Central memory CD4-positive, alpha-beta T cell (primary cell): ENCODE data around the gene CD300H.

Experiments
- DNase-seq: peaks from one replicate; pipeline ENCODE4 v3.0.0; 2022
- total RNA-seq, 3 experiments: gene quantifications; one replicate each; lab custom pipeline; 2026; lab: John Stamatoyannopoulos, UW

CD300H gene
- total RNA-seq: 0 reads per million in 3 experiments

DNA sequence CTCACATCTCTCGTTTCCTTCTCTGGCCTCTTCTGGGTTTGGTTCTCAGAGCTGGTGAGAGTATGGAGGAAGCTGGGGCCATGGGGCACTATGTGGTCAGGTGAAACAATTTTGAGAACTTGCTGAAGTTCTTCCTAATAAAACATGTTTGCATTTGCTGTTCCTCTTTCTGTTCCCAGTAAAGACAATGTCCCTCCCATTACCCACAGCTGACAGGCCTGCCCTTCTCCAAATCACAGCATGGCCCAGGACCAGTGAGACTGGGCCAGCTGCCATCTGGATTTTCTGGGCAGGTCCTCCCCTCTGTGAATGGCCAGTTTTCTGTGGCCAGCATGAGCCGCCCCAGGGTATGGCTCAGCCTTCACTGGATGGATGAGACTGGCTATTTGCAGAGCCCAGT is at the start of gene CD300H:
CD300H (minus strand) TSS at position 113 of the 400 bp plus-strand sequence.
- no peak for DNase-seq

DNA sequence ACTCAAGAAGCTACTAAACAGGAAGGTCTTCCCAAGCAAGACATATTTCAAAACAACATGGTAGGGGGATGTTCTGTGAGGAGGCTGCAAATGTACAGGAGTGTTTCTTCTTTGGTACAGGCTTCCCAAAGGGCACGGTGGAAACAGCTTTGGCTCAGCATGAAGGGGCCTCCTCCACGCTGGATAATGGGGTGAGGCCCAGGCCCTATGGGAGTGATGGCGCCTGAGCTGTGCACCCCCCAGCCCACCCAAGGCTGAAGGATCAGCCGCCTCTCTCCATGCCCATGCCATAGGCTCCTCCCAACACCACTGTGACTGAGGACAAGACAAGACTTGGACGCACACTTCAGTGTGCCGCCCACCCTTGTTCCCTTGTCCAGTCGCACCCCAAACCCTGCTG is 49.4 kb upstream of the CD300H start:
- DNase-seq: no peak

DNA sequence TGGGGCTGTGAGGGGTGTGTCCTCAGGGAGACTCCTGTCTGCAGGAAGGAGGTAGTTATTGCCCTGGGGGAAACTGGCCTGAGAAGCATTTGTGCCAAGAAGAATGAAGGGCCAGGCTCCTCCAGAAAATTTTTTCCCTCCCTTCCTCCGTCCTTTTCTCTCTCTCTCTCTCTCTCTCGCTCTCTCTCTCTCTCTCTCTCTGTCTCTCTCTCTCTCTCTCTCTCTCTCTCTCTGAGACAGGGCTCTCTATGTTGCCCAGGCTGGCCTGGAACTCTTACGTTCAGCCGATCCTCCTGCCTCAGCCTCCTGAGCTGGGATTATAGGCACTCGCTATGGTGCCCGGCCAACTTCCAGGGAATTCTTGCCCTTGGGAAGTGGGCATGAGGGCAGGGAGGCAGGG is 44.7 kb upstream of the CD300H start:
- DNase-seq: no peak

DNA sequence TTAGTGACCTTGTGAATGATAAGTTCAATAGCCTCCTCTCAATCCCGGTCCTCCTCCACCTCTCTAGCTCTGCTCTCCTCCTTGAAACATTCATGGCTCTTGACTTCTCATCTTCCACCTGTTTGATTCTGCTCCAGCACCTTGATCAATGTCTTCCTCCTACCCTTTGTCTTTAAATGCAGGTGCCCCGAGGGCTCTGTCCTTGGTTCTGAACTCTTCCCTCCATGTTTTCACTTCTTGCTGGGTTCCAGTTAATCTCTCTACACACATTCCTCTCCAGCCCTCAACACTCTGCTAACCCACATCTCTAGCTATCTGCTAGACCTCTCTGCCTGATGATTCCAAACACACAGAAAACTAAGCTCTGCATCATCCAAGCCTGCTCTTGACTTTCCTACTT is 42.8 kb upstream of the CD300H start:
- DNase-seq: no peak

DNA sequence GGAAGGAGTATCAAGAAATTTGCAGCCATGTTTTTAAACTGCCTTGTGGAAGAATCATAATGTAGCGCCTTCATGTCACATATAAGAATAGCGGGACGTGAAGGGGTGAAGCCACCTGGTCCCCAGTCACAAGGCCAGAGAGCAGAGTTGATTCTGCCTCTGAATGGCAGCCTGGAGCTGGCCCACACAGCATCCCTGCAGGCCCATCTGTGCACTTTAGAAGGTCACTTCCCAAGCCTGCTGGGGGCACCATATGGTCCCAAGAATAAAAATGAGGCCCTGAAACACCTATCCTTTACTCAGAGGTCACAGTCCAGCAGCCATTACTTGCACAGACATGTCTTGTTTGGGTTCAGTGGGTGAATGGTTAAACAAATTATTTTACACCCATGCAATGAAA is 41.2 kb upstream of the CD300H start:
- no peak for DNase-seq

DNA sequence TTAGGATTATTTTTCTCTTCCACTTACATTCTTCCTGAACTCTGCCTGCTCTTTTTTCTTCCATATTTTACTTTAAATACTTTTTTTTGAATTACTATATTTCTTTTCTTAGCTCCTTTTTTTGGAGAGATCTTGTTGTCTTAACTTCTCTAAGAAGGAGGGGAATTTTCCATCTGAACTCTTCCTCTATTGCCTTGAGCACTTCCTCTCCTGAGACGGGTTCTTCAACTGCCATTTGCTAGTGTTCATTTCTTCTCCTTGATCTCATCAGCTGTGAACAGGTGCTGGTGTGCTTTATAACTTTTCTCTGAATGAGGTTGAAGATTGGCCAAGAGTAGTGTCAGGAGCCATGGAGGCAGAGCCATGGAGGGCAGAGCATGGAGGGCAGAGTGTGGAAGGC is 39.9 kb upstream of the CD300H start:
- DNase-seq: no peak

DNA sequence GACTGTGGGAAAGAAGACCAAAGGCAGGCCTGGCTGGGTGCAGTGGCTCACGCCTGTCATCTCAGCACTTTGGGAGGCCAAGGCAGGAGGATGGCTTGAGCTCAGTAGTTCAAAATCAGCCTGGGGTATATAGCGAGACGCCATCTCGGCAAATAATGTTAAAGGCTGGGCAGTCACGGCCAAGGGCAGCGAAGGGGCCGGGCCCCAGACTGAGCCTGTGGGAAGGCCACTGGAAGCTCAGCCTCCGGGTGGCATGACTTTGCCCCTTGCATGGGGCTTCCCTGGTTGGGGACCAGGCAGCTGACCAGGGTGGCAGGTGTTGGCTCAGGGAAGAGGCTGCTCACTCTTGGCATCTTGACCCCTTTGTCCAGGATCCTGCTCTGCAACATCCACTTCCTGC is 38.7 kb upstream of the CD300H start:
- no peak for DNase-seq

DNA sequence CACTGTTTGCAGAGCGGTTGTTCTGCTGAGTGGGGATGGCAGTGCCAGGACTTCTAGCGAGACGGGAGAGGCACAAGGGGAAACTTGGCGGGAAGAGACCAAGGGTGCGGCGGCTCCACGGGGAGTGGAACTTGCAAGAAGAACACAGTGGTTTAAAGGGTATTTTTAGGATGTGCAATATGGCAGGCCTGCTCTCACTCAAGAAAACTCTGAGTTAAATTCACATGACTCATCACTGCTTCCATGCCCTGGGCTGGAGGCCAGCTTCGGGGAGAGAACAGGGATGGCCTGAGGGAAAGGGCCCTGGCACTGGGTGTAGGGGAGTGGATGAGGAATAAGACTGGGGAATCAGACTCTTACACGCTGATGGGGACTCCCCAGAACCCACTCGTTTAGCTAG is 38.1 kb upstream of the CD300H start:
- no peak for DNase-seq

DNA sequence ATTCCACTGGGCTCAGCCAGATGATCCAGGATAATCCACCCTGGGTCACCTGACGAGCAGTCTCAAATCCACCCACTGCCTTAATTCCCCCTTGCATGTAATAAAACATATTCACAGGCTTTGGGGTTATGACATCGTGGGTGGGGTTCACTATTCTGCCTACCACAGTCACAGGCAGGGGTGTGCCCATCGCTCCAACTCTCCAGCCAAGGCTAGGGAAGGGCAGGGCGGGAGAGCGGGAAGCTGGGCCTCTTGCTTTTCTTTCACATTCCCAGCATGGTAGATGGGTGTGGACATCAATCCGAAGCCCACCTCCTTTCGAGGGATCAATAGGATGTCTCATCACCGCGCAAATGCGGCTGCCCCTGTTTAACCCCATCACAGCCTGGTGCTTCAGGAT is 37.5 kb upstream of the CD300H start:
- no peak for DNase-seq

DNA sequence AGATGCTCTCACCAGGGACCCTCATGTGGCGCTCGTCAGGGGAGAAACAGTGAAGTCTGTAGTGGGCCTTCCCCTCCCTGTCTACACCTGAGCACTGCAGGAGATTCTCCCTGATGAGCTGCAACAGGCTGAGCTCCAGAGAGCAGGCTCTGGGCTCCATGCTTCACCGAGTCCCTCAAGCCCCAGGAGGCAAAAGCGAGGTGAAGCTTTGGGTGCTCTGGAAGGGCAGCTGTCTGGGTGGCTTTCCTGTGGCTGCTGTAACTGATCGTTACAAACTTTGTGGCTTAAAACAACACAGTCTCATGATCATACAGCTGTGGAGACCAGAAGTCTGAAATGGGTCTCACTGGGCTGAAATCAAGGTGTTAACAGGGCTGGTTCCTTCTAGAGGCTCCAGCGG is 36.9 kb upstream of the CD300H start:
- DNase-seq: no peak

DNA sequence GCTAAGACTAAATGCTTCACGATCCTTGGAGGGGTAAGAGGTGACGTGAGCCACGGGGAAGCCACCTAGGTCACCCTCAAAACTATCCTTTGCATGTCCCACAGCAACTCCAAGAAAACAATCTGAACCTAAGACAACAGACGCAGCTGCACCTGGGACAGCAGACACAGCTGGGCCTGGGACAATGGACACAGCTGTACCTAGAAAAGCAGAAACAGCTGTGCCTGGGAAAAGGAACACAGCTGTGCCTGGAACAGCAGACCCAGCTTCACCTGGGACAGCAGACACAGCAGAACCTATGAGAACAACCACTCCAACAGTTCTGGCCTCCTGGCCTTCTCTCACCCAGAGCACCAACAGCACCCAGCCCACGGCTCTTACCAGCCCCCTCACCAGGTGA is 36.4 kb upstream of the CD300H start:
- DNase-seq: no peak

DNA sequence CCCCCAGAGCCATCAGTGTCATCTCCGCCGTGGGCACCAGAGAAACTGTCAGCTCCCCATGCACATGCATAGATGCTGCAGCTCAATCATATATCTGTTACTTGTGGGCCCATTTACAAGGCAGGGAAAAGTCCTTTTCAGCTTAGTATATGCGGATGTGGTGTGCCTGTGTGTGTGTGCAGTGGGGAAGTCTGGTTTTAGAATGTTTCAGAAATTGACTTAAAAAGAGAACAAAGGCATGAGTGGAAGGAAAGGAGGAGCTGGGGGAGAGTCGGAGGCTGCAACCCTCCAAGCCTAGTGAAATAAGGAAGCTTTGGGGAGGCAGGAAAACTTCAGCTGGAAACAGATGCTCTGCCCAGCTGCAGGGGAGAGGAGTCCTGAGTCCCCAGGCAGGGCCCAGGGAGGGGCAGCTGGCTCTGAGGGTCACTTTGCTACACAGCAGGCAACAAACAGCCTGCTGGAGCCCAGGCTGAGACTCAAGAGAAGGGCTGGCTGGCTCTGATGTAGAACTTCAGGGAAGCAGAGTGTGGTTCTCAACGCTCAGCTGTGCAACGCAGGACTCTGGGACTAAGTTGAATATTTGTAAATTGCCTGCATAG is 35.8 kb upstream of the CD300H start:
- DNase-seq: no peak

DNA sequence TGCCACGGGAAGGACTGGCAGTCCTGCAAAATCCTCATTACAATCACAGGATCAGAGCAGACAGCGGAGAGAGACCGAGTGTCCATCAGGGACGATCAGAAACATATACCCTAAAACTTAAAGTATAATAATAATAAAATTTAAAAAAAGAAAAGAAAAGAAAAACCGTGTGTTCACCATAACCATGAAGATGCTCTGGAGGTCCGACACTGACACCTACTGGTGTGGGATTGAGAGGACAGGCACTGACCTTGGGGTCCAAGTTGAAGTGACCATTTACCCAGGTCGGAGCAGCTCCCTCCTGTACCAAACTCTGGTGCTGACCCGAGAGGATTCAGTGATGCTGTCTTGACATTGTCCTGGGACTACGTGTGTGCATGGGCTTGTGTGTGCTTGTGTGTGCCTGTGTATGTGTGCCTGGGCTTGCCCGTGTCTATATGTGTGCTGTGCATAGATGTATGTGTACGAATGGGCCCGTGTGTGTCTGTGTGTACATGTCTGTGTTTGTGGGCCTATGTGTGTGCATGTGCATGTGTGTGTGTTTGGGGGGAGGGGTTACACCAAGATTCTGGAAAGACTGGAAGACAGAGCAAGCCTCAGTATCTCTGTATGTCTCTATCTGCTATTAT is 34.7 kb upstream of the CD300H start:
- no peak for DNase-seq

DNA sequence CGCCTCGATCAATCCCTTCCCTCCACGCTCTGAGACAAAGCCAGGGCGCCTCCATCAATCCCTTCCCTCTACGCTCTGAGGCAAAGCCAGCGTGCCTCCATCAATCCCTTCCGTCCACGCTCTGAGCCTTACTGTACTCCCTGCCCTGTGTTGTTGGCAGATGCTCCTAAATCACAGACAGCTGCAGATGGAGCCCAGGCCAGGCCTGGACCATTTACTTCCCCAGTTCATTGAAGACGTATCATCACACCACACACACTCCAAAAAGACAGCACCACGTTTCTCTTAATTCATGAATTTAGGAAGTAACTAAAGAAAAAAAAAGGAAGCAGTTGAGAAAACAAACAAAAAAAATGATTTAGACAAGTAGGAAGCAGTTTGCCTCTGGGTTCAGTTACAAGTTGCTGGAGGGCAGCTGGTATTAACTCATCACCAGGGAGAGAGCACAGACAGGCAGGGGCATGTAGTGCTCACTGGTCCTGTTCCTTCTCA is 32.2 kb upstream of the CD300H start:
- no peak for DNase-seq

DNA sequence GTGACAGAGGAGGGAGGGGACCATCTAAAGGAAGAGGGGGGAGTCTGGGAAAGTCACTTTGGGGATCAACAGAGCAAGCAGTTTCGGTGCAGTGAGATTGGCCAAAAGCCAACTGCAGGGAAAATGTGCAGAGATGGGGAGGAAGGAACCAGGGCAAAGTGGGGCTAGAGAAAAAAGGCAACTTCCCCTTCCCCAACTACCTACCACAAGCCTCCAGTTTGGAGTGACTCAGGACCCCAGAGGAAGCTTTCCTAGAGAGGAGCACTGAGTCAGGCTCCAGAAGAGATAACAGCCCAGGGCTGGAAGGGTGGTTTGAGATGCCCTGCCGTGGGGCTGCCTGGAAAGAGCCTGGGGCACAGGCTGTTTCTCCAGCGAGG is 31.7 kb upstream of the CD300H start:
- DNase-seq: no peak

DNA sequence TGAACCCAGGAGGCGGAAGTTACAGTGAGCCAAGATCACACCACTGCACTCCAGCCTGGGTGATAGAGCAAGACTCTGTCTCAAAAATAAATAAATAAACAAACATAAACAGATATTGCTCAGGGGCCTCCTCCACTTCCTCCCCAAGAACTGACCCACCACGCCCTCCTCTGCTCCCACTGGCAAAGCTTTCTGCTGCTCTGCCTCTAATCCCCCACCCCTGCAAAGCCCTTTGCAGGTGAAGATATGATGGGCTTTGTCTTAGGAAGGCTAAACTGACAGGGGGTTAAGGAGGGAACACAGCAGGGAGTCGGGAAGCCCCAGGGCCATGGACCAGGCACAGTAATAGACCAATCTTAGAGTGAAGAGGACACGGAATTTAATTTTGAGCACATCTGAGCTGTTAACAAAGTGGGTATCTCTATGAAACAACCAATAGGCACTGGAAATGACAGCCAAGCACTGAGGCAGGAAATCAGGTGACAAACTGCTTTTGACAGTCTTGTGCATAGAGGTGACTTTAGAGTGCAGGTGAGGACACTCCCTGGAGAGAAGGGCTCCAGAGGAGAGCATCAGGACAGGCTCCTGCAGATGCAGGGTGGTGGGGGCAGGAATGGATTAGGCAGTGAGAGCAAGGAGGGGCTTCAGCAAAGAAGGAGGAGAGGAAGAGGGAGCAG is 31.2 kb upstream of the CD300H start:
- DNase-seq: no peak

DNA sequence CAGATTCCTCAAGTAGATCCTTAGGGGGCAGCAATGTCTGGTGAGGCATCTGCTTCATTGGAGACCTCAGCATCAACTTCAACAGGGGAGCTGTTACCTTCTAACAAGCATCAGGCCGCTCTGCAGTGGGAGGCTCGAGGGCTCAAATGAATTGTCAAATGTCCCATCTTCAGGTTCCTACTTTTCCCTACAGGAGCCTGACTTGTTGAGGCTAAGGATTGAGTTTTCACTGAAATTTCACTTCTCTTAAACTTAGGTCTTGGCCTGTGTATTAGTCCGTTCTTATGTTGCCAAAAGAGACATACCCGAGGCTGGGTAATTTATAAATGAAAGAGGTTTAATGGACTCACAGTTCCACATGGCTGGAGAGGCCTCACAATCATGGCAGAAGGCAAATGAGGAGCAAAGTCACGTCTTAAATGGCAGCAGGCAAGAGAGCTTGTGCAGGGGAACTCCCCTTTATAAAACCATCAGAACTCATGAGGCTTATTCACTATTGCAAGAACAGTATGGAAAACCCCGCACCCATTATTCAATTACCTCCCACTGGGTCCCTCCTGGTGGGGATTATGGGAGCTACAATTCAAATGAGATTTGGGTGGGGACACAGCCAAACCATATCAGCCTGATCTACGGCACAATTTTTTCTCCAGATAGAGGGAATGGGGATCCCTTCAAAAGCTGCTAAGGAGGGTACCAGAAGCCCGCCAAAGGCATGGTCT is 29.9 kb upstream of the CD300H start:
- no peak for DNase-seq

DNA sequence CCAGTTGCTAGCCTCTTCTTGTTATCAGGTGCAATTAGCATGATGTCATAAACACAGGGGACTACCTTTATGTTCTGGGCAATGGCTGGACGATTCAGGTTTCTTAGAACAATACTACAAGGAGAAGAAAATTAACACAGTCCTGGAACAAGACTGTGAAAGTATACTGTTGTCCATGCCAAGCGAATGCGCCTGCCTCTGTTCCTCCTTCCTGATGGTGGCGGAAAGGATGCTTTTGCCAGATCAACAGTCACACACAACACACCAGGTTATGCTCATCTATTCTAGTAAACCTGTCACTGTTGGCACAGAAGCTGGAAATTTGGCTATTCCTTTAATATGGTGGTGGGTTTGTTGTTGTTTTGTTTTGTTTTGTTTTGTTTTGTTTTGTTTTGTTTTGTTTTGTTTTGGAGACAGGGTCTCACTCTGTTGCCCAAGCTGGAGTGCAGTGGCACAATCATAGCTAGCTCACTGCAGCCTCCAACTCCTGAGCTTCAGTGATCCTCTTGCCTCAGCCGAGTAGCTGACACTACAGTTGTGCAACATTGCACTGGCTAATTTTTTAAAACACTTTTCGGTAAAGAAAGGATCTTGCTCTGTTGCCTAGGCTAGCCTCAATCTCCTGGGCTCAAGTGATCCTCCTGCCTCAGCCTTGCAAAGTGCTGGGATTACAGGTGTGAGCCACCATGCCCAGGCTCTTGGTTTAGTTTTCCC is 27.9 kb upstream of the CD300H start:
- no peak for DNase-seq

DNA sequence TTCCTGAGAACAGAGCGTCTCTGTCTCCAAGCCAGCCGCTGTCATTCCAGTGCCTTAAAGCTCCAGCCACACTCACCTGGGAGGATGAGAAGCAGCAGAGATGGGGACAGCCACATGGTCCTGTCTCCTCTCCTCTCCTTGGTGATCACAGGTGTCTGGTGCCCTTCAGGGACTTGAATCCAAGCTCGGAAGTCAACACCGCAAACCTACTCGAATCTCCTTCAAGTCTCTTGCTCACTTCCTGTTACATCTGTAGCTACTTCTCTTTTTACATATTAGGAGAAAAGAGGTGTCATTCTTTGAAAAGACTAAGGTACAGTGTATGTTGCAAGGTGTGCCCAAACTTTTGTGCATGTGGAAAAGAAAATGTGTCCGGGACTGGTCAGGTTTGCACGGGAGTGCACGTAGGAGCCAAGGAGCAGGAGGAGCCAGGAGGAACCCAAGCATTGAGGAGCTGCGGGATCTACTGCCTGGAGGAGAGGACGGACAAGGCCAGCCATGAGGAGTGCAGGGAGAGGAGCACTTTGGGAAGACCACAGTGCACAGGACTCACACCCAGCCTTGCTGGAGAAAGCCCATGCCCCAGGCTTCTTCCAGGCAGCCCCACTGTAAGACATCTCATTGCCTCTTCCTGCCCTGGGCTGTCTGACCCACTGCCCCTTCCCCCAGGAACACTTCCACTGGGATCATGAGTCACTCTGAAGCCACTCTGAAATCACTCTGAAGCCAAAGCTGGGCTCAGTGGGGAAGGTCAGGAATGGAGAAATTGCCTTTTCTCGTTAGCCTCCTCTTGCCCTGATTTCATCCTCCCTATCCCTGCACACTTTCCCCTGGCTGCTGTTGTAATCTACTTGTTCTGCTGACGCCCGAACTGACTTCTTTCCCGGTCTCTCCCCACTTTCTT is 25.0 kb upstream of the CD300H start, which contains the start of gene CD300LD:
CD300LD (minus strand) TSS at position 197 of the 904 bp plus-strand sequence; CDS start at position 116, 81 bp downstream.
- no peak for DNase-seq

DNA sequence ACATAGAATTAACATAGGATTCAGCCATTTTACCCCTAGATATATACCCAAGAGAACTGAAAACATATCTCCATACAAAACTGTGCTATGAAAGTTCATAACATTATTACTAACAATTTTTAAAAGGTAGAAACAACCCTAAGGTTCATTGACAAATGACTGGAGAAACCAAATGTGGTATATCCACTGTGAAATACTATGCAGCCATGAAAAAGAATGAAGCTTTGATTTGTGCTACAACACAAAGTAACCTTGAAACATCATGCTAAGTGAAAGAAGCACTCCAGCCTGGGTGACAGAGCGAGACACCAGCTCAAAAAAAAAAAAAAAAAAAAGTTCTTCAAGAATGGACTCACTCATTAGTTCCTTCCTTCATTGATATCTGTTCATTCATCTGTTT is 24.2 kb upstream of the CD300H start:
- no peak for DNase-seq

DNA sequence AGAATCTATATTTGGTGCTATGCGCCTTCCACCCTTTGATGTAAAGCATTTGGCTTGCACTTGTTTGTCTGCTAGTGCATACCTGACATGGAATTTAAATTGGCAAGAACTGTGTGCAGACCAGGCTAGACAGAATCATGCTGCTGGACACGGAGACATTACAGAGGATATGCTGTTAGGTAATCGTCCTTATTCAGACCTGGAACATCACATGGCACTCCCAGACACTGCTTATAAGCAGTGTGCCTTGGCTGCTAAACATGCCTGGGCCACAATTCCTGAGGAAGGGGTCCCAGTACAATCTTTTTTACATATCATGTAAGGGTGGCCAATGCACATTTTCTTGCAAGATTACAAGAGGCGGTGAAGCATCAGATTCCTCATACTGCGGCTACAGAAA is 18.4 kb upstream of the CD300H start:
- DNase-seq: no peak
